Measurements from ENCODE around the gene IRF2BP1.

DNA sequence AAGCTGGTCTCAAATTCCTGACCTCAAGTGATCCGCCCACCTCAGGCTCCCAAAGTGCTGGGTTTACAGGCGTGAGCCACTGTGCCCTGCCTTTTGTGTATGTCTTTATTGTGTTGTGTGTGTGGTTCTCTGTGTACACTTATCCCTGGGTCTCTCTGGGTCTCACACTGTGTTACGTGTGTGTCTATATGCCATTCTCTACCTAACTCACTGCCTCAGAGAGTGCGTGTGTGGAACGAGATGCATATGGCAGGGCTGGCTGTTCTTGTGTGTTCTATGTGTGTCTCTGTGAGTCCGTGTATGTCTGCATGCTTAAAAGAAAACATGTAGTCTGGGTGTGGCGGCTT is 11.3 kb downstream of the IRF2BP1 start:
- TF ChIP-seq POLR2A (IDR thresholded peaks at IDR 0.05) (no peak), POLR2AphosphoS5 (IDR thresholded peaks at IDR 0.05) (no peak)
- TF ChIP-seq, protein P1, sequence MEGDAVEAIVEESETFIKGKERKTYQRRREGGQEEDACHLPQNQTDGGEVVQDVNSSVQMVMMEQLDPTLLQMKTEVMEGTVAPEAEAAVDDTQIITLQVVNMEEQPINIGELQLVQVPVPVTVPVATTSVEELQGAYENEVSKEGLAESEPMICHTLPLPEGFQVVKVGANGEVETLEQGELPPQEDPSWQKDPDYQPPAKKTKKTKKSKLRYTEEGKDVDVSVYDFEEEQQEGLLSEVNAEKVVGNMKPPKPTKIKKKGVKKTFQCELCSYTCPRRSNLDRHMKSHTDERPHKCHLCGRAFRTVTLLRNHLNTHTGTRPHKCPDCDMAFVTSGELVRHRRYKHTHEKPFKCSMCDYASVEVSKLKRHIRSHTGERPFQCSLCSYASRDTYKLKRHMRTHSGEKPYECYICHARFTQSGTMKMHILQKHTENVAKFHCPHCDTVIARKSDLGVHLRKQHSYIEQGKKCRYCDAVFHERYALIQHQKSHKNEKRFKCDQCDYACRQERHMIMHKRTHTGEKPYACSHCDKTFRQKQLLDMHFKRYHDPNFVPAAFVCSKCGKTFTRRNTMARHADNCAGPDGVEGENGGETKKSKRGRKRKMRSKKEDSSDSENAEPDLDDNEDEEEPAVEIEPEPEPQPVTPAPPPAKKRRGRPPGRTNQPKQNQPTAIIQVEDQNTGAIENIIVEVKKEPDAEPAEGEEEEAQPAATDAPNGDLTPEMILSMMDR (IDR thresholded peaks at IDR 0.05), result no peak
